Stimulated activated CD8-positive, alpha-beta memory T cell treated with anti-CD3 and anti-CD28 coated beads, Interleukin-4, amount 100 ng/mL, for 4 hours (primary cell): ENCODE data around the gene COPS8.

Source experiments
- DNase-seq, 2 donors: peaks; one replicate each; pipeline ENCODE4 v3.0.0-alpha.2; 2020; ENCODE audit warnings: low read depth in 2 of 2, low spot score in 1 of 2

Gene COPS8

DNA sequence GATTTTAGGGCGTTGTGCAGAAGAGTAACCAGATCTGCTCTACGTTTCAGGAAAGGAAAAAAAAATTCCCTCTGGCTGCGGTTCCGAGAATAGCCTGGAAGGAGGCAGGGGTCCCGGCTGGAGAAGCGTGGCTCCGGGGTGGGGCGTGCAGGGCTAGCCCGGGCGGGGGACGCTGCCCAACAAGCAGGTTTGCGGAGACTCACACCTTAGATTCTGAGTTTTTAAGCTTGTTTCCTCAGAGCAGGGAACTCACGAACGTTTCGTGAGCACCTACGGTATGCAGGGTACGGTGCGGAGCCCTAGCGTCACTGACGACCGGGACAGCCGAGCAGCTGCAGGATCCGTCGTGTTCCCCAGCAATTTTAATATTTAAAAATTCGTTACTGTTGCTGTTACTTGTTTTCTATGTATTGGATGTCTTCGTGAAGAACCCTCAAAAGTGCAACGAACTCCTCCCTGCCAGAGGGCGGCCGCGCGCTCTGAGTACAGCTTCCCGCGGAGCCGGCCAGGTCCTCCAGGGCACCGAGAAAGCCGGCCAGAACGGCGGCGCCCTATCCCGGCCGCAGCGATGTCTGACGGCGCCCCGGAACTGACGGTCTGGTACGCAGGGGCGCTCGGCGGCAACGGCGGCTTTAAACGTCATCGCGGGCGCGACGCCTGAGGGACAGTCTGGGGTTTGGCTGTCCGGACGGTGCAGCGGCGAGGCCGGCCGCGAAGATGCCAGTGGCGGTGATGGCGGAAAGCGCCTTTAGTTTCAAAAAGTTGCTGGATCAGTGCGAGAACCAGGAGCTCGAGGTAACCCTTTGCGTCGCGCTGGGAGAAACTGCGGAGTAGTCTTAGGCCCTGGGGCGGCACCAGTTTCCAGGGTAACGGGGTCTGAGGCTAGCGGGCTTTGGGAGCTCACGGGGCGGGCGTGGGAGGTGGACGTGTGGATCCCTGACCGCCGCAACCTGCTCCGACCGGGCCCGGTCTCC, at the start of gene COPS8:
Gene COPS8 (plus strand): TSS at position 642 of the 974 bp plus-strand sequence. CDS start 76 bp downstream, at position 718.
- DNase-seq = peak; percentile 72 to 78

DNA sequence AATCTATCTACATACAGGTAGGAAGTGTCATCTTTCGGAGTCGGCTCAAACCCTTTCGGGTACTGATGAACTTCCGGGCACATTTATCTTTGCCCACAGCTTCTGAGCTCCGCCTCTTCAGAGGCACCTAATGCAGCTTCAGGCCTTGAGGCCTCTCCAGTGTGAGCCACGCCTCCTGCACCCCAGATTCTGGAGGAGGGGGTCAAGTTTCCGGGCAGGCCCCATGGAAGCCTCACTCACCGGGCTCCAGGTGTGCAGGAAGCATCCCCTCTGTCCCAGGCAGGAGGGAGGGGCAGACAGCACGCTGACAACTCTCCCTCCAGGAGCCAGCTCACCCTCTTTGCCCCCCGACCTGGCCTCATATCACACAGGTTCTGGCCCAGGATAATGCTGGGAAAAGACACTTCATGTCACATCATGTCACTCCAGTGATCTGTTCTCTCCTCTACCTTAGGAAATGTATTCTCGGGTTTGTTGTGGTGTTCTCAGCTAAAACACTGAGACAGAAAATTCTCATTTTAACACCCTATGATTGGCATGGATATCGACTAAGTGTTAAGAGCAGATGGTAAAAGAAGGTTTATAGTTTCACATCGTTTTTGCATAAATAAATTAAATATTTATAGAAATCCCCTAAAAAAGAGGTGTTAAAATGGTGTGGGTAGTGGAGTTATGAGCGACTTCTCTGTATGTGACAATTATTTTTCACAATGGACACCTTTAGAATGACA, 46.2 kb upstream of the COPS8 start:
- DNase-seq = no peak

DNA sequence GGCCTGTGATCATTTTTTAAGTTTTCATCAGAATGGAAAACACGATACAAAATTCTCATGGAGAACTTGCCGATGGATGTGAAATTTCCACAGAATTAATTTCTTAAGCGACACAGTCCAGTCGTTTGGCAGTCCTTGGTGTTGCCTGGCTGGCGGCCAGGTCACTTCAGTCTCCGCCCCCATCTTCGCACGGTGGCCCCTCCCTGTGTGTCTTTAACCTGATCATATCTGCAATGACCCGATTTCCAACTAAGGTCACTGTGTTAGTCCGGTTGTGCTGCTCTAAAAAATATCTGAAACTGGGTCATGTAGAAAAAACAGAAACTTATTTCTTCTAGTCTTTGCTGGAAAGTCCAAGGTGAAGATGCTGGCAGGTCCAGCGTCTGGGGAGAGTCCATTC, 44.5 kb upstream of the COPS8 start:
- no peak for DNase-seq

DNA sequence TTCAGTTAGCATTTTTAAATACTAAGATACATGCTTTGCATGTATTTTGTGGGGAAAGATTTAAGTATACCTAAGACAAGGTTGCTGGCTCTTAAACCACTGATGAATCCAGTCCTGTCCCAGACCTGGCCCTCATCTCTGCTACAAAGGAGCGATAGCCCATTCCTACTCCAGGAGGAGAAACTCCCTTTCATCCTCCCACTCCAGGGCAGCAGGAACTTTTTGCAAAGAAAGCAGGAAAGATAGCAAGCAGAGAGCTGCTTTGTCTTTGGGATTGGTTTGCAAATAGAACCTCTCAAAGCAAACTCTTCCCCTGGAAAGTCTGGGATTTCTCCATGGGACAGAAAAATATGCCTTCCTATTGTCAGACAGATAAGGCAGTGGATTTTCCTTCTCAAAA, 43.6 kb upstream of the COPS8 start:
- no peak for DNase-seq

DNA sequence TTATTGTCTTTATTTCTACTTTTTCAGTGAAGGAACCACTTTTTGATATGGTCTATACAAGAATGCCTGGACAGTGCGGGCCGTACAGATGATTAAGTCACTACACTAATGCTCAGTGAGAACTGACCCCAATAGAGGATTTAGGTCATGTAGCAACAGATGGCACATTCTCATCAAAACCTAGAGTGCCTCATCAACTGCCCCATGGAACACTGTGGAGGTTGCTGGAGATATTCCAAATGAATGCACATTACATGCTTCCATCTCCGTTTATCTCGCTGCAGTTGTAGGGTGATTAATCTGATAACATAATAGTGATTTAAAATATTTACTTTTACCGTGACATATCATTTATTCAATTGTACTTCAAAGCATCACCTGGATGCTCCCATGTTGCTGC, 41.8 kb upstream of the COPS8 start:
- DNase-seq = no peak

DNA sequence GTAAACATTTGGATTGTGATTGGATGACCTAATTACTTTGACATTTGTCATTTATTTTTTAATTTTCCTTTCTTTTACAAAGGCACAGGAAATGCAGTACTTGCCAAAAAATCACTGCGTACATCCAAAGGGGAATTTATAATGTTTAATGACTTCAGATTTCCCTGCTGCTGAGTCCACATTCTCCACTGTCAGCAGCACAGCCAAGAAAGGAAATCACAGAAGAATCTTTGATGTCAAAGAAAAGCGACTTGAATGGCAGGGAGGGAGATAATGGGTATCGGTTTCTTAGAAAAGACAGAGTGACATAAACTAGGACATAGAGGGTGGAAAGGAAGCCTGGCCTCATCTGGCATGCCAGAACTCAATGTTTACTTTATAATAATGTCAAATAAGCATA, 41.4 kb upstream of the COPS8 start:
- DNase-seq = no peak

DNA sequence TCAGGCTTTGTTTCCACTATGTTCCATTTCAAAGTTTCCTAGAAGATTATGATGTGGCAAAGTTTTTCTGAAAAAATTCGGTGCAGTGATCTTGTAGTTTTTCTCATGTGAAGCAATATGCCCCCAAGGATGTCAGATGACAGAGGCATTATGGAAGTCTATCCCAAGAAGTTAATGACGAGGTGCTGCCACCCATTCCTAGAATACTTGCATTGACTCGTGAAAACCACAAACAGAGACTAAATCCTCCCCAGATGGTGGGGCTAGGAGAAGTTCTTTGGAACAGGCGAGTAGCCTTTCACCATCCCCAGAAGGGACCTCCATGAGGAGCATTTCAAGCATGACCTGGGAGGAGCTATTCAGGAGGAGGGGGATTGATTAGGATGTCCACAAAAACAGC, 40.2 kb upstream of the COPS8 start:
- DNase-seq = no peak

DNA sequence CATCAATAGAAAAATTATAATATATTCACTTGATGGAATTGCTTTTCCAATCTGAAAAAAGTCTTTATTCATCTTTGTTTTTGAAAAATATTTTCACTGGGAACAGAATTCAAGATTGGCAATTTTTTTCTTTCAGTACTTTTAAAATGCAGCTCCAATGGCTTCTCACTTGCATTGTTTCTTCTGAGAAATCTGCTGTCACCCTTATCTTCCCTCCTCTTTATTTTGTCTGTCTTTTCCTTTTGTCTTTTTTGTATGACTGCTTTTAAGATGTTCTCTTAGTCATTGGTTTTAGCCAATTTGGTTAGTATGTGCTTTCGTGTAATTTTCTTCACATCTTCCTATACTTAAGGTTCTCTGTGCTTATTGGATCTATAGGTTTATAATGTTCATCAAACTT, 37.1 kb upstream of the COPS8 start:
- DNase-seq = no peak

DNA sequence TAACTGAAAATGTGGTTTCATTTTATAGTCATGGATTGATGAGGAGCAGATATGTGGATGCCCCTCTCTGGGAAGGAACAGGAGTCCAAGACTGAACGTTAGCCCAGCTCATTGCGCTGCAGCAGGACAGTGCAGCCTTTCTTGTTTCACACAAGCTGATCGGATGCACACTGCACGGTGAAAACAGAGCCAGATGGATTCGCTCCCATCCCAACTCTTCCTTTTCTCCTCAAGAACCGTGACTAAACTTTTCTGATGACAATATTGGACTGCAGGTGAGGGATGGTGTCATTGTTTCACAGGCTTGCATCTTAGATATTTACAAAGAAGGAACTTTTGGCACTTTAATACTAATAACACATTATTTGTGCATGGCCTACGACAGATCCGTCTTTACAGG, 33.8 kb upstream of the COPS8 start:
- DNase-seq = no peak

DNA sequence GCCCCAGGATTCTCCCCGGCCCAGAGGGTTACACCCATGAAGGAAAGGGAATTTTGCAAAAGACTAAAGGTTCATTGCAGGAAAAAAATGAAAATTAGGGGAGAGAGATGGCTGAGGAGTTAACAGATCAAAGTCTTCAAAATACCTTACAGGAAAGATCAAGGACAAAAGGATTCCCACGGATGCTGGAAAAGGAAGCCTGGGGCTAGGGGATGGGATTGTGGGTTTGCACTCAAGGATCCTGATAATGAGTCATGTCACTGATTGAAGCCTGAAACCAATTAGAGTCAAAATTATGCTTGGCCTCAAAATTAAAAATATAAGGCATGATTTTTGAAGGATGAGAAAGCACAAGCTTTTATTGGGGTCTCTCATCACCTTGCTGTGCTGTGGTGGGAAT, 32.6 kb upstream of the COPS8 start:
- no peak for DNase-seq

DNA sequence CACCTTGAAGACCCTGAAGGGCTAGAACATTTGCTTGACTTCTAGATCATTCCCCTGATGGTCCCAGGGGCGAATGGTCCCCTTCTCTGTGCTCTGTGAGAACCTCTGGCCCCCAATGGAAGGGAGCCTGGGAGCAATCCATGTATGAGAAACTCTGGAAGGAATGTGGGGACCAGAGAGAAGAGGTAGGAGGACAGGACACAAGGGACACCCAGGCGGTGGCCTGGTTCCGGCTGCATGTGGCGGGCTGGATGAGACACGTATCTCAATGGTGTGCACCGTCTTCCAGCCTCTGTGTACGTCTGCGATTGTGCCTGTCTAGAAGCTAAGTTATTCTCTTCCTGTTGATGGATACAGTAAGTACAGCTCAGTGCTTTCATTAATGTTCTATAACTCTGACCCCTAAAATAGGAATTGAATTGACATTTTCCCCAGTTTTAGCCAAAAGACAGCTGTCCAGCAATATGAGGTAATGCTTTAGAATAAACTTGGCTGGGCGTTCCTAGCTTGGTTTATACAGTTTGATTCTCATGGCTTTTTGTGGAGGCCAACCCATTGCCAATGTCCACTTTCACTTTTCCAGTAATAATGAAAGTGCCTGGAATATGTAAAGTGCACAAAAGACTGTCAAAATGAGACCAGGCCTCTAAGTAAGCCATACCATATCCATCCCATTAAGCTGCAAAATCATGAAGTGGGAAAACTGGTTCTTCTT, 30.1 kb upstream of the COPS8 start:
- DNase-seq = no peak

DNA sequence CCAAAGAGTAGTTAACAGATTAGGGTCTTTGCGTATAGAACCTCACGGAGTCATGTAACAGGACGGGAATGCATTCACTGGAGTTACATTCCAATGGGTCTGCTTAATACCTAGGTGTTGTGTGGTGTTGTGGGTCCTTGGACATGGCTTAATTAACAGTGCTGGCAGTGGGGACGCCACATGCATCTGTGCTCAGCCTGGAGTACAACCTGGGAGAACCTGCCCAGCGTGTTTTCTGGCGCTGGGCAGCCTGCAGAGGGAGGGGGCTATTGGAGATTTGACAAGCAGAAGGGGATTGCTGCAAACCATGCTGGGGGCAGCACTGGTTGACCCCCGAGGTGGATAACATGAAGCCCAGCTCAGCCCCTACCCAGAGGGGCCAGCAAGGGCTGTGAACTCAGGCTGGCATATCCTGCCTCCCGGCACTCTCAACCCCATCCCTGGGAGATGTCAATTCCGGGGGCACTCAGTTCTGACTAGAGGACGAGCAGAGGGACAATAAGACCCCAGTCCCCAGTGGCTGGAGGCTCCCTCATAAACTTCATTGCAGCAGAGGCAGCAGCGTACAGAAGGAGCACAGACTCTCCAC, 29.3 kb upstream of the COPS8 start:
- DNase-seq = no peak

DNA sequence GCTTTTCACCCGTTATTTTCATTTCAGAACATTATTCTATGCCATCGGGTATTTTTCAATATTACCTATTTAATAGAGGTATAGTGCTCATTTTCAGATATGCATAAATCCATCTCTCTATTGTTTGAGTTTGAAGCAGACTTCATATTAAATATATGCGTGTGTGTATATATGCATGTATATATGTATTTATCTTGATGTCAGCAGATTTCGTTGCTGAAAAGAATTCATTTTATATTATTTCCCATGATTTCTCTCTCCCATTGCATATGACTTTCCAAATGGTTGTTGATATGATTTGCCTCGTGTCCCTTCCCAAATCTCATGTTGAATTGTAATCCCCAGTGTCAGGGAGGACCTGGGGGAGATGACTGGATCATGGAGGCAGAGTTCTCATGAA, 28.6 kb upstream of the COPS8 start:
- no peak for DNase-seq

DNA sequence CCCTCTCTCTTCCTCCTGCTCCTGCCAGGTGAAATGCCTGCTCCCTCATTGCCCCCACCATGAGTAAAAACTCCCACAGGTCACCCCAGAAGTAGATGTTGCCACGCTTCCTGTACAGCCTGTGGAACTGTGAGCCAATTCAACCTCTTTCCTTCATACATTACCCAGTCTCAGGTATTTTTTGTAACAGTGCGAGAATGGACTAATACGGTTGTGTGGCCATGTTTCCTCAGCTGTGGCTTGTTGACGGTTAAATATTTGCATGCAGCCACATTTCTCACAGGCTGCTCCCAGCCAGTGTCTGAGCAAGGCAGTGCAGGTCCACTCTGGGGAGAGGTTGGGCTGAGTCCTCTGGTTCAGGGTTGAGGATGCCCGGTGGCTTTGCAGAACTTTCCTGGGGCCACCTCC, 27.8 kb upstream of the COPS8 start:
- no peak for DNase-seq

DNA sequence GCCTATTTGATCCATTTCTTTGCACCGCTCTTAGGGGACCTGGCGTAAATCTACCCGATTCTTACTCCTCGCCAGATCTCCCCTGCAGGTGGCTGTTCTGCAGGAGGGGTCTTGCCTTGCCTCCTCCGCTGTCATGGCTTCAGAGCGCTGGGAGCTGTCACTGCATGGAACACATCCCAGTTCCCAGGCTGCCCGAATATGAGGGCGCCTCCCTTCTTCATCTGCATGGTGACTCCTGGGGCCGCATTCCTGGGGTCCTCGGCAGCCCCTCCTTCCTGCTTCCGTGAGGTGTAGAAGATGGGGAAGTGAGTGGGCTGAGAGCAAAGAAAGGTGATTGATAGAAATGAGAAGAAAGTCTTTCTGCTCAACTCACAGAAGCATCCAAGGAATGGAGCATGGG, 27.3 kb upstream of the COPS8 start:
- DNase-seq = no peak

DNA sequence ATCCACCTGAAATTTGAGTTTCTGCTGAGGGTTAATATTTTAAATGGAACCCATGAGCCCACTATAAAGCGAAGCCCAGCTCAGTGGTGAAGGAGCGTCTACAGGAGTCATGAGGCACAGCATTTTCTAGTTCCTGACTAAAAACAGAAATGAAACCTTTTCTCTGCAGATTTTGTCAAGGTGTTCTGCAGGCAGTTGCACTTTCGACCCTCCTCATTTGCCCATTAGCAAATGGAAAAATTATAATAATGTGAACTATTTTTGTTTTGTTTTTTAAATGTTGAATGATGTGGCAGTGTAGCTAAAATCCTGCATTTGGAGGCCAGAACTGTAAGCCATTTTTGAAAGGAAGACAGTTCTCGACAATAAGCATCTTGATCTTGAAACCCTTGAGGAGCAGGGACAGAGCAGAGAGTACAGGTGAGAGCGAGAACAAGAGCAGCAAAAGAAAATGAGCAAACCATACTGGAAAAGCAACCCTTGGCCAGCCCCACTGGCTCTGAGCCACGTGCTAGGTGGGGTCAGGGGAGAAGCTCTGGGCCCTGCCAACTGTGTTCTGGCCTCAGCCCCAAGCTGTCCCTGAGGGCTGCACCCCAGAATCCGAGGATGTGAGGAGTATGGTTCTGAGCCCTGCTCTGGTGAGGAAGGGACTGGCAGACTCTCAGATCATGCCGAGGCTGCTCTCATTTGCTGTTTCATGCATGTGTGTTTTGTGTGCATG, 26.4 kb upstream of the COPS8 start:
- no peak for DNase-seq

DNA sequence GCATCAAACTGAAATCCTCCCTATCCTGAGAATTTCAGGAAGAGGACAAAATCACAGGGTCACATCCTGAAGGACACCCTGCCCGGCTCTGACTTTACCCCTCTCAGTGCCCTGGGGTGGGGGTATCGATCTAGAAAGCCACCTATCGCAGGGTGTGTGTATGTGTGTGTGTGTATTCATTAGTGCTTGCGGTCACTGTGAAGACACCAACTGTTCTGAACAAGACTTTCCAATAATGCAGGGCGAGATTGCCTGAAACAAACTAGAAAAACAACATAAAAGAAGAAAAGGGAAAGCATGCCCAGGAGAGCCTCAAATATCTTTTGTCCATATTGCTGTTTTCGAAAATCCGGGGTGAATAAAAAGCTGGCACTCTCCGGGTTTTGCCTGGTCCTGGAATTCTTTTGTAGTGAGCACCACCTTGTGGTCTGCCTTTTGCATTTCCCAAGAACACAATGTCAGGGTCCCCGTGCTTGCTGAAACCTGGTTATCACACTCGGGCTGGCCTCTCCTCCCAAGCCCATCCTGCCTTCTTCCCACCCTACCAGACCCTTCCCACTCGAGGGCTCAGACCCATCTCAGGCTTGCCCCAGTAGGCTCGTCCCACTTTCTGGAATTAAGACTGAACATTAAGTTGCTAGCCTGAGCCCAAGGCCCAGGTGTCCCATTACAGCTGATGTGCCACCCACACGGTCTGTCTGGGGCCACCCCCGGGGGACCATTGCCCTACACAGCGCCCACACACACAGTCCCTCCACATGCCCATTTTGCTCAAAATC, 25.0 kb upstream of the COPS8 start:
- no peak for DNase-seq

DNA sequence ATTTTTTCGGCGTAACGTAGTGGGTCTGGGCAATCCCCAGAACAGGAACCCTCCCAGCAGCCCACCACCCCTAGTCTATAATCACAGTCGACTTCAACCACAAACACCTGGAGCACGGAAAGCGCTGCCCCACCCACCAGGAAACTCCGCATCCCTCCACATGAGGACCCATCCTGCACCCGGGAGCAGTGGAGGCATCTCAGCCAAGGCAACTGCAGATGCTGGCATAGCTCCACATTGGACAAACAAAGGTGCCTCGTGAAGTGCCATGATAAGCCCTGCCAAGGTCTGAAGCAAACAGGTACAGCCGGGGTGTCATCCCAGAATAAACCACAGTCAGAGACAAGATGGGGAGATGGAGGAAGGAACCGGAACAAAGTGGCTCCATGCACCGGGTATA, 24.3 kb upstream of the COPS8 start:
- DNase-seq = no peak

DNA sequence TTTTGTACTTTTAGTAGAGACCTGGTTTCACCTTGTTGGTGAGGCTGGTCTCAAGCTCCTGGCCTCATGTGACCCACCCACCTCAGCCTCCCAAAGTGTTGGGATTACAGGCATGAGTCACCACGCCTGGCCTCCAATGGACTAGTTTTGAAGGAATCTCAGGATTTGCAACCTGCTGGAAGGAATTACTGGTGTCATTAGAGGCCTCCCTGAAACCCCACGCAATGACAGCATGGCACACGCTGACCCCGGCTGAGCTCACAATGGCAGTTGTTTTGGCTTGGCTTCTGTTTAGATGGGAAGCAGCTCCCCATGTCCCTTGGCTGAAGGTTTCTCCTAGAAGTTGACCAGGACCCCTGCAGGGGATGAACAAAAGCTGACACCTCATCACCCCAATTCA, 23.1 kb upstream of the COPS8 start:
- no peak for DNase-seq
